Chondrocyte (in vitro differentiated cells): ENCODE results near the gene HDGF. TPM values are rescaled to one million over a fixed set of nuclear protein-coding genes. Genes with fewer than 3 reads are reported as not detected.
A peak's percentile ranks its signal among the peaks of the same experiment; 100 is the strongest.

Experiments used
- DNase-seq: peaks from one replicate; pipeline ENCODE4 v3.0.0; 2021; ENCODE audit warnings: mixed read lengths, low spot score
- H3K27ac Mint-ChIP-seq: one replicate; pipeline ENCODE4 v1.8.0; 2021; ENCODE audit warnings: mild to moderate bottlenecking, moderate library complexity, mixed read lengths; ENCODE audit not compliant: unreplicated experiment
- H3K27me3 Mint-ChIP-seq: 2 replicates; pipeline ENCODE4 v1.8.0; 2021; ENCODE audit warnings: low read depth, mixed read lengths
- H3K36me3 Mint-ChIP-seq: 2 replicates; pipeline ENCODE4 v1.8.0; 2021; ENCODE audit warnings: low read depth, mixed read lengths
- H3K4me1 Mint-ChIP-seq: 2 replicates; pipeline ENCODE4 v1.8.0; 2021; ENCODE audit warnings: low read depth, mild to moderate bottlenecking, mixed read lengths
- H3K4me3 Mint-ChIP-seq: one replicate; pipeline ENCODE4 v1.8.0; 2021; ENCODE audit warnings: mild to moderate bottlenecking, moderate library complexity, mixed read lengths; ENCODE audit not compliant: unreplicated experiment
- H3K9me3 Mint-ChIP-seq: 2 replicates; pipeline ENCODE4 v1.8.0; 2021; ENCODE audit warnings: low read depth, mixed read lengths
- CTCF ChIP-seq: fragments of 200-600 bp; sonication (generic); IDR thresholded peaks from 2 replicates; pipeline ENCODE4 v1.5.0; 2021; ENCODE audit warnings: antibody characterized with exemption, mild to moderate bottlenecking, moderate library complexity
- total RNA-seq: library from RNA; stranded (reverse); gene quantifications from 3 replicates; pipeline ENCODE4 v1.2.1, GENCODE V29; 2021

The HDGF gene
- total RNA-seq, 1 donor from 2014 or later: 136 TPM

GRCh38 chr1:156705321-156705917, 46.1 kb downstream of the HDGF start, which contains the start of gene CRABP2:
Gene CRABP2, minus strand, starts transcription at chr1:156705583. Its CDS starts 137 bp downstream, at chr1:156705446.
- Mint-ChIP-seq H3K9me3 (no peaks in the 10 kb centered on the region), H3K4me3 (peak within 1 kb of the TSS; percentile 81), H3K27me3 (no peaks in the 10 kb centered on the region), H3K4me1 (peaks cover 72% of the 10 kb centered on the region), H3K36me3 (peaks cover 3% of the 10 kb centered on the region), H3K27ac (peak within 1 kb of the TSS; percentile 85)
- DNase-seq: no peak
- no peak for TF ChIP-seq CTCF

GRCh38 chr1:156704930-156705320, 46.5 kb downstream of the HDGF start:
- no peak for DNase-seq
- no peak for TF ChIP-seq CTCF
- H3K27me3 Mint-ChIP-seq: no peaks in the 10 kb centered on the region
- no peaks in the 10 kb centered on the region for H3K9me3 Mint-ChIP-seq
- H3K4me1 Mint-ChIP-seq: peaks cover 67% of the 10 kb centered on the region
- H3K27ac Mint-ChIP-seq: peak overlapping the region; percentile 79
- H3K36me3 Mint-ChIP-seq: peaks cover 4% of the 10 kb centered on the region
- peak overlapping the region; percentile 81 for H3K4me3 Mint-ChIP-seq

GRCh38 chr1:156704166-156704711, 47.2 kb downstream of the HDGF start:
- H3K27ac Mint-ChIP-seq: peak overlapping the region; percentile 63
- H3K9me3 Mint-ChIP-seq: no peaks in the 10 kb centered on the region
- no peak for TF ChIP-seq CTCF
- H3K4me3 Mint-ChIP-seq: peak overlapping the region; percentile 81
- no peak for DNase-seq
- peaks cover 8% of the 10 kb centered on the region for H3K36me3 Mint-ChIP-seq
- H3K4me1 Mint-ChIP-seq: peaks cover 60% of the 10 kb centered on the region
- no peaks in the 10 kb centered on the region for H3K27me3 Mint-ChIP-seq

DNA sequence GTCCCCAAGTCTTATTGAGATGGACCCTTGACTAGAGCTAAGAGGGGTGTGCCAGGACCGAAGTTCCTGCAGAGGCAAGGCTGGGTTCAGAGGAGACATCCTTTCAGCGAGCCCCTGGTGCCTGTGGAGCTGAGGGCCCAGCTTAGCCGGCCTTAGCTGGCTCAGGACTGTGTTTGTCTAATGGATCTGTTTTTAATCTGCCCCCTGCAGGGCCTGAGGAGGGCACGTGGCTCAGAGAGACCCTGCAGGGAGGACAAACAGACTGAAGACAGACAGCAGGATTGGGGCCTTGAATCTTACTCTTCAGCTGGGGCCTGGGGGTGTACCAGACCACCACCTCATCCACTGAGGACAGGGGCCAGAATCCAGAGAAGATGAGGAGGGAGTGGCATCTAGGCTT, 47.7 kb downstream of the HDGF start:
- no peaks in the 10 kb centered on the region for H3K9me3 Mint-ChIP-seq
- peaks cover 55% of the 10 kb centered on the region for H3K4me1 Mint-ChIP-seq
- H3K36me3 Mint-ChIP-seq: peaks cover 12% of the 10 kb centered on the region
- H3K4me3 Mint-ChIP-seq: peak overlapping the region; percentile 81
- TF ChIP-seq CTCF: no peak
- no peak overlapping the region for H3K27ac Mint-ChIP-seq
- H3K27me3 Mint-ChIP-seq: no peaks in the 10 kb centered on the region
- DNase-seq: no peak

GRCh38 chr1:156703336-156703735, 48.1 kb downstream of the HDGF start:
- Mint-ChIP-seq H3K36me3 (peaks cover 14% of the 10 kb centered on the region), H3K27ac (no peak overlapping the region), H3K4me1 (peaks cover 51% of the 10 kb centered on the region), H3K27me3 (no peaks in the 10 kb centered on the region), H3K9me3 (no peaks in the 10 kb centered on the region), H3K4me3 (peak overlapping the region; percentile 81)
- no peak for DNase-seq
- TF ChIP-seq CTCF: no peak
